SK-N-SH (cell line): Measurements from ENCODE around the gene THBD.

Experiments used
- CTCF ChIP-seq: fragments of 200-600 bp; sonication (generic); IDR thresholded peaks from 2 replicates; pipeline ENCODE4 v1.6.1; 2017; ENCODE audit warnings: antibody characterized with exemption, mild to moderate bottlenecking, moderate library complexity
- EZH2phosphoT487 ChIP-seq: fragments of 200-600 bp; sonication (generic); IDR thresholded peaks from 2 replicates; pipeline ENCODE4 v1.6.1; 2017; ENCODE audit warnings: low read depth, mixed run types, mild to moderate bottlenecking, antibody characterized with exemption, moderate library complexity, borderline replicate concordance
- RAD21 ChIP-seq: IDR thresholded peaks from 2 replicates; pipeline ENCODE4 v1.6.1; 2012; ENCODE audit warnings: mild to moderate bottlenecking, low read length
- RXRA ChIP-seq: IDR thresholded peaks from 2 replicates; pipeline ENCODE4 v1.4.0; 2012; ENCODE audit warnings: low read depth, mild to moderate bottlenecking, borderline replicate concordance
- TCF12 ChIP-seq: IDR thresholded peaks from 2 replicates; pipeline ENCODE4 v1.4.0; 2012
- TEAD4 ChIP-seq: IDR thresholded peaks from 2 replicates; pipeline ENCODE4 v1.4.0; 2012; ENCODE audit warnings: mild to moderate bottlenecking, borderline replicate concordance; ENCODE audit not compliant: insufficient read depth

GRCh38 chr20:23003077-23003635, 46.3 kb downstream of the THBD start:
- TF ChIP-seq RAD21 (no peak), TEAD4 (no peak), CTCF (no peak), EZH2phosphoT487 (no peak), TCF12 (no peak), RXRA (no peak)
